Kidney epithelial cell (primary cell): ENCODE results near the gene TGFBR3. TPM values are rescaled to one million over a fixed set of nuclear protein-coding genes. Genes with fewer than 3 reads are reported as not detected.

ENCODE experiments used
- DNase-seq: peaks from one replicate; pipeline ENCODE4 v3.0.0-alpha.2; 2010; ENCODE audit warnings: low read depth
- H3K27me3 ChIP-seq: 2 replicates; pipeline ENCODE4 v1.6.0; 2011; ENCODE audit warnings: low read length; ENCODE audit not compliant: control insufficient read depth, insufficient read depth
- H3K36me3 ChIP-seq: 2 replicates; pipeline ENCODE4 v1.5.1; 2011; ENCODE audit warnings: low read length; ENCODE audit not compliant: control insufficient read depth, insufficient read depth
- H3K4me3 ChIP-seq: 2 replicates; pipeline ENCODE4 v1.5.1; 2011; ENCODE audit warnings: low read depth, mild to moderate bottlenecking, control low read depth, low read length
- CTCF ChIP-seq: IDR thresholded peaks from 2 replicates; pipeline ENCODE4 v1.5.1; 2011; ENCODE audit warnings: mild to moderate bottlenecking, moderate library complexity, low read length, control low read depth, inconsistent platforms; ENCODE audit not compliant: insufficient read depth, poor library complexity, severe bottlenecking
- total RNA-seq: library from RNA; depleted of rRNA; stranded (reverse); fragments of >200 nt; gene quantifications from 2 replicates; pipeline ENCODE4 v1.2.3, GENCODE V29; 2015

TGFBR3 gene
- total RNA-seq, 1 donor from 2014 or later: 5.5 TPM

- no peak for TF ChIP-seq CTCF
- peak; percentile 57 for DNase-seq
- no peak overlapping the region for H3K4me3 ChIP-seq
- H3K36me3 ChIP-seq: no peaks in the 10 kb centered on the region
- H3K27me3 ChIP-seq: no peaks in the 10 kb centered on the region
Observed at GRCh38 chr1:91900562-91900961, 14.6 kb upstream of the TGFBR3 start.

- DNase-seq: no peak
- no peak overlapping the region for H3K4me3 ChIP-seq
- no peaks in the 10 kb centered on the region for H3K36me3 ChIP-seq
- TF ChIP-seq CTCF: no peak
- no peaks in the 10 kb centered on the region for H3K27me3 ChIP-seq
Observed at GRCh38 chr1:91897016-91897415, 11.1 kb upstream of the TGFBR3 start.

- DNase-seq: no peak
- Histone ChIP-seq H3K4me3 (no peak overlapping the region), H3K27me3 (no peaks in the 10 kb centered on the region), H3K36me3 (no peaks in the 10 kb centered on the region)
- TF ChIP-seq CTCF: no peak
Observed at GRCh38 chr1:91895832-91896556, 10.0 kb upstream of the TGFBR3 start.

- Histone ChIP-seq H3K27me3 (no peaks in the 10 kb centered on the region), H3K4me3 (no peak overlapping the region), H3K36me3 (no peaks in the 10 kb centered on the region)
- no peak for DNase-seq
- TF ChIP-seq CTCF: no peak
Observed at GRCh38 chr1:91894036-91894761, 8.2 kb upstream of the TGFBR3 start.

- Histone ChIP-seq H3K4me3 (no peak overlapping the region), H3K36me3 (no peaks in the 10 kb centered on the region), H3K27me3 (no peaks in the 10 kb centered on the region)
- DNase-seq: no peak
- TF ChIP-seq CTCF: no peak
Observed at GRCh38 chr1:91891969-91892368, 6.0 kb upstream of the TGFBR3 start.

GRCh38 chr1:91891454-91891853 lies 5.5 kb upstream of the TGFBR3 start:
- no peaks in the 10 kb centered on the region for H3K36me3 ChIP-seq
- DNase-seq: no peak
- H3K4me3 ChIP-seq: no peak overlapping the region
- no peaks in the 10 kb centered on the region for H3K27me3 ChIP-seq
- TF ChIP-seq CTCF: no peak
